ENCODE data around the gene TKFC.

The TKFC gene

DNA sequence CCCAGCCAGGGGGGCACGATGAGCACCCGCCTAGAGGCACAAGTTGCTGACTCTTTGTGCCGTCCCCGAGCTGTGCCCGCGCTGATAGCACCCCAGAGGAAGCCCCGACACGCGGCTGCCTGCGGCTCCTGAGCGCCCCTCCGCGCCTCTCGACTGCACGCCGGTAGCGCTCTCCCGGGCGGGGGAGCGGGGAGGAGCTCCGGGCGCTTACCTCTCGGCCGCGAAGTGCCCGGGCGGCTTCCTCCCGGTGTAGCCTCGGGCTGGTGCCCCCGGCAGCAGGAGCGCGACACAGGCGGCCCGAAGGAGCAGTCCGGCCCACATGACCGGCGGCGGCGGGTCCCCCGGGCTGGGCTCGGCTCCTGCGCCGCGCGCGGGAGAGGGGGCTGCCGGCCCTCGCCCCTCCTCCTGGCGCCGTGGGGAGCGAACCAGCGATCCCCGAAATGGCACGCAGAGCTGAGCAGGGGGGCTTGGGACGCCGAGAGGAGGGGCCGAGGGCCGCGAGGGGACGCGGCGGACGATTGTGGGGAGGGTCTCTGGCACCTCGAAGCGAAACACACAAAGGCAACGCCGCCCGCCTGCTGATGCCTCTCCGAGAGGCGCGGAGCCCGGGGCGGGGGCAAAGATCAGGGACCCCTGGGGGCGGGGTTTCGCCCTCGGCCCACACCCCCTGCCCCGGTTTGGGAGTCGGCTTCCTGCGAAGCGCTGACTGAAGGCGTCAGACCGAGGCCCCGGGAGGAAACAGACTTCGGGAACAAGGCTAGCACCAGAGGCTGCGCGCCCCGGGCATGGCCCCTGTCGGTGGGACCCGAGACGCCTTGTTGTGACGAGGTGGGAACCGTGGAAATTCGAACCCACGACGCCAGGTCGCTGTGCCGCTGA, 38.1 kb upstream of the TKFC start, which contains the start of gene VWCE:
Gene VWCE (minus strand): TSS at position 600 of the 879 bp plus-strand sequence. CDS start 279 bp downstream, at position 321.
- H3K36me3 ChIP-seq (ENCODE audit: control insufficient read depth in 2 of 2, insufficient read depth in 1 of 2, low read length in 2 of 2) = peaks cover 0 to 32% of the 10 kb centered on the region in 2 experiments; a peak in 1 of 3 replicates
- no peaks in the 10 kb centered on the region for H3K9me3 ChIP-seq (ENCODE audit: control insufficient read depth, insufficient read depth, low read depth, low read length)
- POLR2A ChIA-PET = interaction anchor here (0.6 to 1.2 kb wide), 4 partner anchors 20 to 98 kb away, joined by 3 to 7 read pairs (median 4); partner anchors contain the start of genes CYB561A3 and TMEM216
- no peaks in the 10 kb centered on the region; the same call in 1 of the 2 replicates for H3K4me1 ChIP-seq (ENCODE audit: control insufficient read depth, insufficient read depth, low read length)
- peak within 1 kb of the TSS; percentile 57; the same call in 1 of the 2 replicates for H3K27ac ChIP-seq (ENCODE audit: extremely low read depth, low read depth, low read length)
- H3K4me3 ChIP-seq (ENCODE audit: low read depth, low read length) = peak within 1 kb of the TSS; percentile 36
- CTCF ChIA-PET = interaction anchor here (1.2 to 2.1 kb wide), 3 partner anchors 7 to 90 kb away, joined by 3 to 10 read pairs (median 9); no protein-coding TSS in a partner anchor
- TF ChIP-seq BCL11B (tag by site-specific recombination; IDR thresholded peaks at IDR 0.05; ENCODE audit: low read depth) (0 out of 2 replicates have a peak, but pooled peaks have one; percentile 23), ZNF19 (tag by site-specific recombination; IDR thresholded peaks at IDR 0.05; ENCODE audit: low read depth) (no peak), WT1 (tag by site-specific recombination; IDR thresholded peaks at IDR 0.05) (0 out of 2 replicates have a peak, but pooled peaks have one; percentile 14), OSR2 (tag by site-specific recombination; IDR thresholded peaks at IDR 0.05) (peak; percentile 76), ZNF621 (tag by site-specific recombination; IDR thresholded peaks at IDR 0.05) (no peak), ZNF169 (tag by site-specific recombination; IDR thresholded peaks at IDR 0.05) (no peak), ZEB2 (tag by site-specific recombination; IDR thresholded peaks at IDR 0.05) (no peak), ZNF473 (tag by site-specific recombination; IDR thresholded peaks at IDR 0.05) (no peak), ZBTB8A (tag by site-specific recombination; IDR thresholded peaks at IDR 0.05) (peak; percentile 77), ZBTB20 (tag by site-specific recombination; IDR thresholded peaks at IDR 0.05) (peak; percentile 42; the same call in 1 of the 2 replicates), BCL11A (tag by site-specific recombination; IDR thresholded peaks at IDR 0.05; ENCODE audit: low read depth) (no peak), ZNF548 (tag by site-specific recombination; IDR thresholded peaks at IDR 0.05) (no peak), ZNF585B (tag by site-specific recombination; IDR thresholded peaks at IDR 0.05) (no peak), ZNF335 (tag by site-specific recombination; conservative IDR thresholded peaks at IDR 0.05) (peak; percentile 62), SCRT1 (tag by site-specific recombination; IDR thresholded peaks at IDR 0.05; ENCODE audit: borderline replicate concordance) (no peak), ZNF529 (tag by site-specific recombination; IDR thresholded peaks at IDR 0.05; ENCODE audit: insufficient replicate concordance) (no peak), ZNF341 (tag by site-specific recombination; IDR thresholded peaks at IDR 0.05; ENCODE audit: low read depth) (peak; percentile 66), ZXDB (tag by site-specific recombination; IDR thresholded peaks at IDR 0.05) (no peak; the same call in 1 of the 2 replicates), ZNF610 (tag by site-specific recombination; IDR thresholded peaks at IDR 0.05; ENCODE audit: borderline replicate concordance) (no peak), ZBTB26 (tag by site-specific recombination; optimal IDR thresholded peaks at IDR 0.05) (peak; percentile 53), ZNF654 (tag by site-specific recombination; IDR thresholded peaks at IDR 0.05; ENCODE audit: low read depth) (no peak), ZNF639 (tag by site-specific recombination; IDR thresholded peaks at IDR 0.05) (no peak), FEZF1 (tag by site-specific recombination; IDR thresholded peaks at IDR 0.05) (no peak), ZNF76 (tag by site-specific recombination; IDR thresholded peaks at IDR 0.05; ENCODE audit: borderline replicate concordance, low read depth) (no peak), ZSCAN16 (tag by site-specific recombination; IDR thresholded peaks at IDR 0.05) (no peak)
- TF ChIP-seq, protein P1, sequence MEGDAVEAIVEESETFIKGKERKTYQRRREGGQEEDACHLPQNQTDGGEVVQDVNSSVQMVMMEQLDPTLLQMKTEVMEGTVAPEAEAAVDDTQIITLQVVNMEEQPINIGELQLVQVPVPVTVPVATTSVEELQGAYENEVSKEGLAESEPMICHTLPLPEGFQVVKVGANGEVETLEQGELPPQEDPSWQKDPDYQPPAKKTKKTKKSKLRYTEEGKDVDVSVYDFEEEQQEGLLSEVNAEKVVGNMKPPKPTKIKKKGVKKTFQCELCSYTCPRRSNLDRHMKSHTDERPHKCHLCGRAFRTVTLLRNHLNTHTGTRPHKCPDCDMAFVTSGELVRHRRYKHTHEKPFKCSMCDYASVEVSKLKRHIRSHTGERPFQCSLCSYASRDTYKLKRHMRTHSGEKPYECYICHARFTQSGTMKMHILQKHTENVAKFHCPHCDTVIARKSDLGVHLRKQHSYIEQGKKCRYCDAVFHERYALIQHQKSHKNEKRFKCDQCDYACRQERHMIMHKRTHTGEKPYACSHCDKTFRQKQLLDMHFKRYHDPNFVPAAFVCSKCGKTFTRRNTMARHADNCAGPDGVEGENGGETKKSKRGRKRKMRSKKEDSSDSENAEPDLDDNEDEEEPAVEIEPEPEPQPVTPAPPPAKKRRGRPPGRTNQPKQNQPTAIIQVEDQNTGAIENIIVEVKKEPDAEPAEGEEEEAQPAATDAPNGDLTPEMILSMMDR (tag by site-specific recombination; IDR thresholded peaks at IDR 0.05) = peak; percentile 48
- TF ChIP-seq, protein P2, sequence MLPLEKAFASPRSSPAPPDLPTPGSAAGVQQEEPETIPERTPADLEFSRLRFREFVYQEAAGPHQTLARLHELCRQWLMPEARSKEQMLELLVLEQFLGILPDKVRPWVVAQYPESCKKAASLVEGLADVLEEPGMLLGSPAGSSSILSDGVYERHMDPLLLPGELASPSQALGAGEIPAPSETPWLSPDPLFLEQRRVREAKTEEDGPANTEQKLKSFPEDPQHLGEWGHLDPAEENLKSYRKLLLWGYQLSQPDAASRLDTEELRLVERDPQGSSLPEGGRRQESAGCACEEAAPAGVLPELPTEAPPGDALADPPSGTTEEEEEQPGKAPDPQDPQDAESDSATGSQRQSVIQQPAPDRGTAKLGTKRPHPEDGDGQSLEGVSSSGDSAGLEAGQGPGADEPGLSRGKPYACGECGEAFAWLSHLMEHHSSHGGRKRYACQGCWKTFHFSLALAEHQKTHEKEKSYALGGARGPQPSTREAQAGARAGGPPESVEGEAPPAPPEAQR (tag by site-specific recombination; IDR thresholded peaks at IDR 0.05) = no peak
- TF ChIP-seq, protein P3, sequence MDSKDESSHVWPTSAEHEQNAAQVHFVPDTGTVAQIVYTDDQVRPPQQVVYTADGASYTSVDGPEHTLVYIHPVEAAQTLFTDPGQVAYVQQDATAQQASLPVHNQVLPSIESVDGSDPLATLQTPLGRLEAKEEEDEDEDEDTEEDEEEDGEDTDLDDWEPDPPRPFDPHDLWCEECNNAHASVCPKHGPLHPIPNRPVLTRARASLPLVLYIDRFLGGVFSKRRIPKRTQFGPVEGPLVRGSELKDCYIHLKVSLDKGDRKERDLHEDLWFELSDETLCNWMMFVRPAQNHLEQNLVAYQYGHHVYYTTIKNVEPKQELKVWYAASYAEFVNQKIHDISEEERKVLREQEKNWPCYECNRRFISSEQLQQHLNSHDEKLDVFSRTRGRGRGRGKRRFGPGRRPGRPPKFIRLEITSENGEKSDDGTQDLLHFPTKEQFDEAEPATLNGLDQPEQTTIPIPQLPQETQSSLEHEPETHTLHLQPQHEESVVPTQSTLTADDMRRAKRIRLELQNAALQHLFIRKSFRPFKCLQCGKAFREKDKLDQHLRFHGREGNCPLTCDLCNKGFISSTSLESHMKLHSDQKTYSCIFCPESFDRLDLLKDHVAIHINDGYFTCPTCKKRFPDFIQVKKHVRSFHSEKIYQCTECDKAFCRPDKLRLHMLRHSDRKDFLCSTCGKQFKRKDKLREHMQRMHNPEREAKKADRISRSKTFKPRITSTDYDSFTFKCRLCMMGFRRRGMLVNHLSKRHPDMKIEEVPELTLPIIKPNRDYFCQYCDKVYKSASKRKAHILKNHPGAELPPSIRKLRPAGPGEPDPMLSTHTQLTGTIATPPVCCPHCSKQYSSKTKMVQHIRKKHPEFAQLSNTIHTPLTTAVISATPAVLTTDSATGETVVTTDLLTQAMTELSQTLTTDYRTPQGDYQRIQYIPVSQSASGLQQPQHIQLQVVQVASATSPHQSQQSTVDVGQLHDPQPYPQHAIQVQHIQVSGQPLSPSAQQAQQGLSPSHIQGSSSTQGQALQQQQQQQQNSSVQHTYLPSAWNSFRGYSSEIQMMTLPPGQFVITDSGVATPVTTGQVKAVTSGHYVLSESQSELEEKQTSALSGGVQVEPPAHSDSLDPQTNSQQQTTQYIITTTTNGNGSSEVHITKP (tag by site-specific recombination; IDR thresholded peaks at IDR 0.05) = peak; percentile 60

Data from HEK293 (cell line).